ENCODE measurements around the gene PIK3R4. TPM values are rescaled to one million over a fixed set of nuclear protein-coding genes. Genes with fewer than 3 reads are reported as not detected.

The PIK3R4 gene
- total RNA-seq, 2 donors from 2014 or later: 24.4 to 25.9 TPM

DNA sequence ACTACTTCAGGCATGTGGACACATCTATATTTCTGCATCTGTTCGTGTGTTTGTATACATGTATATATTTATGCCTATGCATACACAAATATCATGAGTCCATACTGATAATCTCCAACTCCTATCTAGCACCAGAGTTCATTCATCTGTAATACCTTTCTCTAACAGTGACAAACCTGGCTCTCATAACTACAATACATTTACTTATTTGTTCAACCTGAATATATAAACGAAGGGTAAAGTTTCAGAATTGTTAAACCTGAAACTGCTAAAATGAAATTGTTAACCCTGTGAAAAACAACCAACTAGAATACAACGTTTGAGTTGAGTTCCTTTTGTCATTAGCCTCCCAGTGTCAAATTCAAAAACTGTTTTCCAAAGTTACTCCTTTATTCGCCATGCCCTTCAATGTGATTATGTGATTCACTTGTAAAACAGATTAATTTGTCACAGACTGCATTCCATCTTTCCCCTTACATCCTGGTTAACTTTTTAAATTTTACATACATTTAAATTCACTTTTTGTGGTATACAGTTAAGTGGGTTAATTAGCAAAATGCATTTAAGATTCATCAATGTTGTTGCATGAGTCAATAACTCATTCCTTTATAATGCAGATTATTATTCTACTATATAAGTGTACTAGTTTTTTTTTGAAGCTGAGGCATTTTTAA, 58.5 kb downstream of the PIK3R4 start:
- H3K36me3 ChIP-seq: peaks cover 25% of the 10 kb centered on the region
- H3K27me3 ChIP-seq: no peaks in the 10 kb centered on the region
- no peak overlapping the region for H3K27ac ChIP-seq
- TF ChIP-seq, protein P1, sequence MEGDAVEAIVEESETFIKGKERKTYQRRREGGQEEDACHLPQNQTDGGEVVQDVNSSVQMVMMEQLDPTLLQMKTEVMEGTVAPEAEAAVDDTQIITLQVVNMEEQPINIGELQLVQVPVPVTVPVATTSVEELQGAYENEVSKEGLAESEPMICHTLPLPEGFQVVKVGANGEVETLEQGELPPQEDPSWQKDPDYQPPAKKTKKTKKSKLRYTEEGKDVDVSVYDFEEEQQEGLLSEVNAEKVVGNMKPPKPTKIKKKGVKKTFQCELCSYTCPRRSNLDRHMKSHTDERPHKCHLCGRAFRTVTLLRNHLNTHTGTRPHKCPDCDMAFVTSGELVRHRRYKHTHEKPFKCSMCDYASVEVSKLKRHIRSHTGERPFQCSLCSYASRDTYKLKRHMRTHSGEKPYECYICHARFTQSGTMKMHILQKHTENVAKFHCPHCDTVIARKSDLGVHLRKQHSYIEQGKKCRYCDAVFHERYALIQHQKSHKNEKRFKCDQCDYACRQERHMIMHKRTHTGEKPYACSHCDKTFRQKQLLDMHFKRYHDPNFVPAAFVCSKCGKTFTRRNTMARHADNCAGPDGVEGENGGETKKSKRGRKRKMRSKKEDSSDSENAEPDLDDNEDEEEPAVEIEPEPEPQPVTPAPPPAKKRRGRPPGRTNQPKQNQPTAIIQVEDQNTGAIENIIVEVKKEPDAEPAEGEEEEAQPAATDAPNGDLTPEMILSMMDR (IDR thresholded peaks at IDR 0.05): no peak
- no peaks in the 10 kb centered on the region for H3K9me3 ChIP-seq
- no peak for DNase-seq (ENCODE audit: low spot score)
- no peaks in the 10 kb centered on the region for H3K4me1 ChIP-seq
- no peak overlapping the region for H3K4me3 ChIP-seq

DNA sequence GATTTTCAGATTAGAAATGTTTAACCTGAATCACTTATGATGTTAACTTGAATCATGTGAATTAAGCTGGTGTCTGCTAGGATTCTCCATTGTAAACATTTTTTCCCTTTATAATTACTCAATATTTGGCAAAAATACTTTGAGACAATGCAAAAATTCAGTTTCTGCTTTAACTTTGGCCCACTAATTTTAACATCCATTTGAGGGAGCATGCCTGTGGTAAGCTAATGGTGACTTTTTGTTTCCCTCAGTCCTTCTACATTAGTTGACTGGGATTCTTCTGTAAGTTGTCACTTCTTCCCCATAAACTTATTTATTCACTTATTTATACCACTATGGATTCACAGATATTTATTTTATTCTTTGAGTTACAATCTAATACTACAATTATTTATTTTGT, 59.3 kb downstream of the PIK3R4 start:
- H3K4me3 ChIP-seq: no peak overlapping the region
- peaks cover 30% of the 10 kb centered on the region for H3K36me3 ChIP-seq
- no peaks in the 10 kb centered on the region for H3K27me3 ChIP-seq
- TF ChIP-seq, protein P1 (IDR thresholded peaks at IDR 0.05): no peak
- H3K4me1 ChIP-seq: no peaks in the 10 kb centered on the region
- H3K9me3 ChIP-seq: no peaks in the 10 kb centered on the region
- DNase-seq (ENCODE audit: low spot score): no peak
- H3K27ac ChIP-seq: no peak overlapping the region

DNA sequence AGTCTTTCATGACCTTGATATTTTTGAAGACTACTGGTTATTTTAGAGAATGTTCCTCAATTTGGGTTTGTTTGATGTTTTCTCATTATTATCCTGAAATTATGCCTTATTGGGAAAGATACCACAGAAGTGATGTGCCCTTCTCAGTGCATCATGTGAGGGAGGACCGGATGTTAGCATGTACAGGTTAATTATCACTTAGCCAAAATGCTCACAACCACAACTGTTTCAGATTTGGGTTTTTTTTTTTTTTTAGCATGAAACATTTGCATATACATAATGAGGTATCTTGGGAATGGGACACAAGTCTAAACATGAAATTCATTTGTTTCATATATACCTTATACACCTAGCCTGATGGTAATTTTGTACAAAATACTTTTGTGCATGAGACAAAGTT, 59.8 kb downstream of the PIK3R4 start:
- H3K36me3 ChIP-seq: peaks cover 31% of the 10 kb centered on the region
- no peaks in the 10 kb centered on the region for H3K4me1 ChIP-seq
- no peak overlapping the region for H3K4me3 ChIP-seq
- TF ChIP-seq, protein P1 (IDR thresholded peaks at IDR 0.05): no peak
- no peaks in the 10 kb centered on the region for H3K9me3 ChIP-seq
- no peaks in the 10 kb centered on the region for H3K27me3 ChIP-seq
- H3K27ac ChIP-seq: no peak overlapping the region
- DNase-seq (ENCODE audit: low spot score): no peak

DNA sequence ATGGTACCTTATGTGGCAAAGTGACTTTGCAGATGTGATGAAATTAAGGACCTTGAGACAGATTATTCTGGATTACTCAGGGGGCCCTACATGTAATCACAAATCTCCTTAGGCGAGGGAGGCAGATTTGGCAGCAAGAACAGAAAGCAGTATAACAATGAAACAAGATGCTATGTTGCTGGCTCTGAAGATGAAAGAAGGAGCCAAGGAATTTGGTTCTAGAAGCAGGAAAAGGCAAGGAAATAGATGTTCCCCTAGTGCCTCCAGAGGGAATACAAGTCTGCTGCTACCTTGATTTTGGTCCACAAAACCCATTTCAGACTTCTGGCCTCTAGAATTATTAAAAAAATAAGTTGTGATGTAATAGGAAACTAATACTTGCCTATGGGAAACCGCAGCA, 64.5 kb downstream of the PIK3R4 start:
- DNase-seq (ENCODE audit: low spot score): no peak
- H3K36me3 ChIP-seq: peaks cover 44% of the 10 kb centered on the region
- no peaks in the 10 kb centered on the region for H3K4me1 ChIP-seq
- H3K27ac ChIP-seq: no peak overlapping the region
- no peak overlapping the region for H3K4me3 ChIP-seq
- TF ChIP-seq, protein P1 (IDR thresholded peaks at IDR 0.05): no peak
- H3K27me3 ChIP-seq: no peaks in the 10 kb centered on the region
- H3K9me3 ChIP-seq: no peaks in the 10 kb centered on the region

DNA sequence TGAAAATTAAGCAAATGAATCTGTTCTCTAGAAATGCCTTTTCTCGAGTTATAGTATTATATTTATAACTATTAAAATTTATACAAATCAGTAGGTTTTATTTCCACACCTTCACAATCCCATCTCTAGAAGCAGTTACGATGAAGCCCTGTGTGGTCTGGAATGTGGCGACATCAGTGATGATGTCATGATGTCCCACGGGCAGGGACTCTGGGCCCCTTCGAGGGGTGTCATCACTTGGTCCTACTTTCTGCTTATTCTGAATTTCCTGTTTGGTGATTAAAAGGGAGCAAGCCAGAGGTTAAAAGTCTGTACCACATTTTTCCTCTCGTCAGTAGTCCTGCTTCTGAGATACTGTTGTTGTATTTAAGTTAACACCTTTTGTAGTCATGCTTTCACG, 67.4 kb downstream of the PIK3R4 start:
- H3K4me1 ChIP-seq: no peaks in the 10 kb centered on the region
- H3K27me3 ChIP-seq: no peaks in the 10 kb centered on the region
- no peak for DNase-seq (ENCODE audit: low spot score)
- no peak overlapping the region for H3K27ac ChIP-seq
- TF ChIP-seq, protein P1 (IDR thresholded peaks at IDR 0.05): no peak
- peaks cover 44% of the 10 kb centered on the region for H3K36me3 ChIP-seq
- H3K4me3 ChIP-seq: no peak overlapping the region
- no peaks in the 10 kb centered on the region for H3K9me3 ChIP-seq

DNA sequence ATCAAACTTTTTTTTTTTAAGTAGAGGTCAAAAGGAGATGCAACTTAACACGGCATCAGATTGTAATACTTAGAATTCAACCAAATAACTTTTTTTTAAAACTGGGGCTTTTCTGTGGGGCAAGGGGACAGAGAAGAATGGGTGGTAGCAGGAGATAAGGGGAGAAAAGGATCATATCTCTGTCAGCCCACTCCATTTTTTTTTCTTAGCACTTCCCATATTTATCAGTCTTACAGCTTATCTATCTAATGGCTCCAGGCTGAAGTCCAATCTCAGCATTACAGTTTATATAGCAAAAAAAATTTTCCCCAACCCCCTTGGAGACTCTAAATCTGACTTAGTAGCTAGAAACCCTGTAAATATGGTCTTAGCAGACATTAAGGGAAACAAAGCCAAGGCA, 69.3 kb downstream of the PIK3R4 start:
- Histone ChIP-seq H3K9me3 (no peaks in the 10 kb centered on the region), H3K4me3 (no peak overlapping the region), H3K36me3 (peaks cover 29% of the 10 kb centered on the region), H3K4me1 (no peaks in the 10 kb centered on the region), H3K27me3 (no peaks in the 10 kb centered on the region), H3K27ac (no peak overlapping the region)
- DNase-seq (ENCODE audit: low spot score): no peak
- TF ChIP-seq, protein P1 (IDR thresholded peaks at IDR 0.05): no peak
